CD4-positive, alpha-beta T cell treated with Interleukin-10 for 1 hour (primary cell): ENCODE results near the gene HHAT.
A peak's percentile ranks its signal among the peaks of the same experiment; 100 is the strongest.

Source experiments
- DNase-seq: peaks from one replicate; pipeline ENCODE4 v3.0.0-alpha.2; 2020

The HHAT gene

GRCh38 chr1:210558302-210558701 lies 229.6 kb downstream of the HHAT start:
- DNase-seq: no peak

GRCh38 chr1:210565306-210565705 lies 236.6 kb downstream of the HHAT start:
- no peak for DNase-seq

GRCh38 chr1:210568631-210569030 lies 239.9 kb downstream of the HHAT start:
- DNase-seq: no peak

GRCh38 chr1:210570116-210570515 lies 241.4 kb downstream of the HHAT start:
- no peak for DNase-seq

- no peak for DNase-seq
These were observed 242.9 kb downstream of the HHAT start for GRCh38 chr1:210571356-210572284.

- DNase-seq: no peak
These were observed 244.4 kb downstream of the HHAT start for GRCh38 chr1:210573141-210573540.

GRCh38 chr1:210582205-210582970 lies 253.7 kb downstream of the HHAT start:
- no peak for DNase-seq

- DNase-seq: peak; percentile 55
These were observed 255.9 kb downstream of the HHAT start for GRCh38 chr1:210584439-210585113.

- no peak for DNase-seq
These were observed 258.1 kb downstream of the HHAT start for GRCh38 chr1:210586771-210587170.

- DNase-seq: no peak
These were observed 258.9 kb downstream of the HHAT start for GRCh38 chr1:210587566-210587965.

GRCh38 chr1:210588357-210588756 lies 259.7 kb downstream of the HHAT start:
- DNase-seq: no peak

GRCh38 chr1:210588946-210589345 lies 260.2 kb downstream of the HHAT start:
- DNase-seq: no peak

GRCh38 chr1:210591214-210591613 lies 262.5 kb downstream of the HHAT start:
- no peak for DNase-seq

GRCh38 chr1:210594605-210595004 lies 265.9 kb downstream of the HHAT start:
- no peak for DNase-seq

GRCh38 chr1:210596641-210597040 lies 267.9 kb downstream of the HHAT start:
- DNase-seq: no peak

GRCh38 chr1:210597555-210598134 lies 268.9 kb downstream of the HHAT start:
- DNase-seq: no peak

GRCh38 chr1:210598135-210598652 lies 269.5 kb downstream of the HHAT start:
- no peak for DNase-seq

GRCh38 chr1:210600421-210601159 lies 271.9 kb downstream of the HHAT start:
- DNase-seq: no peak

GRCh38 chr1:210603123-210603522 lies 274.4 kb downstream of the HHAT start:
- no peak for DNase-seq

- DNase-seq: no peak
These were observed 276.4 kb downstream of the HHAT start for GRCh38 chr1:210605099-210605498.

- DNase-seq: no peak
These were observed 278.7 kb downstream of the HHAT start for GRCh38 chr1:210607361-210607760.

- DNase-seq: no peak
These were observed 280.1 kb downstream of the HHAT start for GRCh38 chr1:210608767-210609166.
